ENCODE data around the gene PDE9A.

Gene PDE9A

GRCh38 chr21:42765656-42766055 is 112.2 kb downstream of the PDE9A start:
- POLR2A ChIA-PET = no interaction called here
- no peak for DNase-seq
- Histone ChIP-seq H3K27me3 (replicated peaks in 2 of 5; ENCODE audit: control insufficient read depth in 4 of 5, insufficient read depth in 5 of 5, low read length in 4 of 5) (no peaks in the 10 kb centered on the region), H3K9me3 (ENCODE audit: control extremely low read depth in 1 of 5, control insufficient read depth in 4 of 5, insufficient read depth in 2 of 5, low read depth in 1 of 5, low read length in 4 of 5) (no peaks in the 10 kb centered on the region), H3K27ac (ENCODE audit: insufficient read depth in 1 of 2, low read depth in 1 of 2, low read length in 2 of 2, poor library complexity in 1 of 2, severe bottlenecking in 2 of 2) (no peak overlapping the region), H3K4me3 (ENCODE audit: control insufficient read depth in 1 of 7, extremely low read depth in 1 of 7, insufficient read depth in 4 of 7, low read depth in 2 of 7, low read length in 6 of 7) (no peak overlapping the region), H3K36me3 (ENCODE audit: control insufficient read depth in 4 of 4, insufficient read depth in 4 of 4, low read length in 3 of 4) (no peaks in the 10 kb centered on the region), H3K4me1 (ENCODE audit: control extremely low read depth in 1 of 4, control insufficient read depth in 4 of 4, insufficient read depth in 4 of 4, low read length in 3 of 4) (no peaks in the 10 kb centered on the region)
- WGBS (ENCODE audit: insufficient coverage) = 100% methylated on average over 1 of the region's 4 CpGs
- CTCF ChIA-PET = no interaction called here

- Histone ChIP-seq H3K9me3 (ENCODE audit: control extremely low read depth in 1 of 5, control insufficient read depth in 4 of 5, insufficient read depth in 2 of 5, low read depth in 1 of 5, low read length in 4 of 5) (no peaks in the 10 kb centered on the region), H3K27me3 (replicated peaks in 2 of 5; ENCODE audit: control insufficient read depth in 4 of 5, insufficient read depth in 5 of 5, low read length in 4 of 5) (no peaks in the 10 kb centered on the region), H3K4me1 (ENCODE audit: control extremely low read depth in 1 of 4, control insufficient read depth in 4 of 4, insufficient read depth in 4 of 4, low read length in 3 of 4) (no peaks in the 10 kb centered on the region), H3K4me3 (ENCODE audit: control insufficient read depth in 1 of 7, extremely low read depth in 1 of 7, insufficient read depth in 4 of 7, low read depth in 2 of 7, low read length in 6 of 7) (no peak overlapping the region), H3K36me3 (ENCODE audit: control insufficient read depth in 4 of 4, insufficient read depth in 4 of 4, low read length in 3 of 4) (no peaks in the 10 kb centered on the region), H3K27ac (ENCODE audit: insufficient read depth in 1 of 2, low read depth in 1 of 2, low read length in 2 of 2, poor library complexity in 1 of 2, severe bottlenecking in 2 of 2) (no peak overlapping the region)
- ChIA-PET CTCF (no interaction called here), POLR2A (no interaction called here)
- no peak for DNase-seq
- 95% methylated on average over 19 of the region's 27 CpGs for WGBS (ENCODE audit: insufficient coverage)
These were observed 113.5 kb downstream of the PDE9A start for GRCh38 chr21:42766739-42767560.

GRCh38 chr21:42767561-42767835 is 114.1 kb downstream of the PDE9A start:
- H3K36me3 ChIP-seq (ENCODE audit: control insufficient read depth in 4 of 4, insufficient read depth in 4 of 4, low read length in 3 of 4) = no peaks in the 10 kb centered on the region
- no peaks in the 10 kb centered on the region for H3K9me3 ChIP-seq (ENCODE audit: control extremely low read depth in 1 of 5, control insufficient read depth in 4 of 5, insufficient read depth in 2 of 5, low read depth in 1 of 5, low read length in 4 of 5)
- no peak for DNase-seq
- 99% methylated on average over 8 of the region's 8 CpGs for WGBS (ENCODE audit: insufficient coverage)
- H3K4me3 ChIP-seq (ENCODE audit: control insufficient read depth in 1 of 7, extremely low read depth in 1 of 7, insufficient read depth in 4 of 7, low read depth in 2 of 7, low read length in 6 of 7) = no peak overlapping the region
- no peaks in the 10 kb centered on the region for H3K4me1 ChIP-seq (ENCODE audit: control extremely low read depth in 1 of 4, control insufficient read depth in 4 of 4, insufficient read depth in 4 of 4, low read length in 3 of 4)
- ChIA-PET POLR2A (no interaction called here), CTCF (no interaction called here)
- H3K27me3 ChIP-seq (replicated peaks in 2 of 5; ENCODE audit: control insufficient read depth in 4 of 5, insufficient read depth in 5 of 5, low read length in 4 of 5) = no peaks in the 10 kb centered on the region
- H3K27ac ChIP-seq (ENCODE audit: insufficient read depth in 1 of 2, low read depth in 1 of 2, low read length in 2 of 2, poor library complexity in 1 of 2, severe bottlenecking in 2 of 2) = no peak overlapping the region

GRCh38 chr21:42768324-42769121 is 115.1 kb downstream of the PDE9A start:
- CTCF ChIA-PET = interaction anchor here (0.9 kb wide), 1 partner anchor 13 kb away, joined by 3 read pairs; no protein-coding TSS in a partner anchor
- Histone ChIP-seq H3K9me3 (ENCODE audit: control extremely low read depth in 1 of 5, control insufficient read depth in 4 of 5, insufficient read depth in 2 of 5, low read depth in 1 of 5, low read length in 4 of 5) (no peaks in the 10 kb centered on the region), H3K27me3 (replicated peaks in 2 of 5; ENCODE audit: control insufficient read depth in 4 of 5, insufficient read depth in 5 of 5, low read length in 4 of 5) (no peaks in the 10 kb centered on the region), H3K4me1 (ENCODE audit: control extremely low read depth in 1 of 4, control insufficient read depth in 4 of 4, insufficient read depth in 4 of 4, low read length in 3 of 4) (no peaks in the 10 kb centered on the region), H3K27ac (ENCODE audit: insufficient read depth in 1 of 2, low read depth in 1 of 2, low read length in 2 of 2, poor library complexity in 1 of 2, severe bottlenecking in 2 of 2) (no peak overlapping the region), H3K4me3 (ENCODE audit: control insufficient read depth in 1 of 7, extremely low read depth in 1 of 7, insufficient read depth in 4 of 7, low read depth in 2 of 7, low read length in 6 of 7) (no peak overlapping the region), H3K36me3 (ENCODE audit: control insufficient read depth in 4 of 4, insufficient read depth in 4 of 4, low read length in 3 of 4) (no peaks in the 10 kb centered on the region)
- 98% methylated on average over 15 of the region's 21 CpGs for WGBS (ENCODE audit: insufficient coverage)
- DNase-seq = no peak
- POLR2A ChIA-PET = no interaction called here

- Histone ChIP-seq H3K27me3 (replicated peaks in 2 of 5; ENCODE audit: control insufficient read depth in 4 of 5, insufficient read depth in 5 of 5, low read length in 4 of 5) (no peaks in the 10 kb centered on the region), H3K27ac (ENCODE audit: insufficient read depth in 1 of 2, low read depth in 1 of 2, low read length in 2 of 2, poor library complexity in 1 of 2, severe bottlenecking in 2 of 2) (no peak overlapping the region), H3K4me3 (ENCODE audit: control insufficient read depth in 1 of 7, extremely low read depth in 1 of 7, insufficient read depth in 4 of 7, low read depth in 2 of 7, low read length in 6 of 7) (no peak overlapping the region), H3K36me3 (ENCODE audit: control insufficient read depth in 4 of 4, insufficient read depth in 4 of 4, low read length in 3 of 4) (no peaks in the 10 kb centered on the region), H3K9me3 (ENCODE audit: control extremely low read depth in 1 of 5, control insufficient read depth in 4 of 5, insufficient read depth in 2 of 5, low read depth in 1 of 5, low read length in 4 of 5) (no peaks in the 10 kb centered on the region), H3K4me1 (ENCODE audit: control extremely low read depth in 1 of 4, control insufficient read depth in 4 of 4, insufficient read depth in 4 of 4, low read length in 3 of 4) (no peaks in the 10 kb centered on the region)
- WGBS (ENCODE audit: insufficient coverage) = 87% methylated on average over 3 of the region's 9 CpGs
- ChIA-PET CTCF (no interaction called here), POLR2A (no interaction called here)
- no peak for DNase-seq
These were observed 115.9 kb downstream of the PDE9A start for GRCh38 chr21:42769183-42769819.

GRCh38 chr21:42769820-42770716 is 116.6 kb downstream of the PDE9A start:
- Histone ChIP-seq H3K9me3 (ENCODE audit: control extremely low read depth in 1 of 5, control insufficient read depth in 4 of 5, insufficient read depth in 2 of 5, low read depth in 1 of 5, low read length in 4 of 5) (no peaks in the 10 kb centered on the region), H3K36me3 (ENCODE audit: control insufficient read depth in 4 of 4, insufficient read depth in 4 of 4, low read length in 3 of 4) (no peaks in the 10 kb centered on the region), H3K4me3 (ENCODE audit: control insufficient read depth in 1 of 7, extremely low read depth in 1 of 7, insufficient read depth in 4 of 7, low read depth in 2 of 7, low read length in 6 of 7) (no peak overlapping the region), H3K4me1 (ENCODE audit: control extremely low read depth in 1 of 4, control insufficient read depth in 4 of 4, insufficient read depth in 4 of 4, low read length in 3 of 4) (no peaks in the 10 kb centered on the region), H3K27ac (ENCODE audit: insufficient read depth in 1 of 2, low read depth in 1 of 2, low read length in 2 of 2, poor library complexity in 1 of 2, severe bottlenecking in 2 of 2) (no peak overlapping the region), H3K27me3 (replicated peaks in 2 of 5; ENCODE audit: control insufficient read depth in 4 of 5, insufficient read depth in 5 of 5, low read length in 4 of 5) (no peaks in the 10 kb centered on the region)
- CTCF ChIA-PET = no interaction called here
- DNase-seq = no peak
- 97% methylated on average over 25 of the region's 28 CpGs for WGBS (ENCODE audit: insufficient coverage)
- POLR2A ChIA-PET = no interaction called here
